Activated CD8-positive, alpha-beta memory T cell treated with anti-CD3 and anti-CD28 coated beads, Interleukin-2, amount 50 U/mL, for 1 hour (primary cell): ENCODE measurements around the gene FN3K.

Experiments used
- DNase-seq: peaks from one replicate; pipeline ENCODE4 v3.0.0-alpha.2; 2020; ENCODE audit errors: extremely low read depth

Gene FN3K

GRCh38 chr17:82795615-82796014, 60.2 kb downstream of the FN3K start:
- DNase-seq: no peak

GRCh38 chr17:82797061-82797460, 61.6 kb downstream of the FN3K start:
- no peak for DNase-seq

GRCh38 chr17:82798752-82799151, 63.3 kb downstream of the FN3K start:
- DNase-seq: no peak

- DNase-seq: no peak
Observed at GRCh38 chr17:82799591-82799990, 64.2 kb downstream of the FN3K start.
